HG03469 (cell line): ENCODE measurements around the gene SP3.
"Not testable (repeated sequence)": the region's sequence is repeated elsewhere in the genome, so short reads cannot be mapped to it uniquely, and the experiment has no call there.

Experiments used
- ATAC-seq: cut with Tn5 transposase; IDR thresholded peaks from one replicate; pipeline ENCODE4 v1.9.1; 2021; ENCODE audit warnings: mild to moderate bottlenecking, moderate library complexity, moderate number of reproducible peaks; ENCODE audit not compliant: unreplicated experiment

SP3 gene

DNA sequence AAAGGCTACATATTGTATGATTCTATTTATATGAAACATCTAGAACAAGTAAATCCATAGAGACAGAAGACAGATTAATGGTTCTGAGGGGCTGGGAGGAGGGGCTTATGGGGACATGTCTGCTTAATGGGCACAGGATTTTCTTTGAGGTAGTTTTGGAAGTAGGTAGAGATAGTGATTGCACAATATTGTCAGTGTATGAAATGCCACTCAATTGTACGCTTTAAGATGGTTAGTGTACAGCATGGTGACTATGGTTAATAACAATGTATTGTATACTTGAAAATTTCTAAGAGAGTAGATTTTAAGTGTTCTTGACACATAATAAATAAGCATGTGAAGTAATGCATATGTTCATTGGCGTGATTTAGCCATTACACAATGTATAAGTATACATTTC is 68.4 kb downstream of the SP3 start:
- no peak for ATAC-seq

DNA sequence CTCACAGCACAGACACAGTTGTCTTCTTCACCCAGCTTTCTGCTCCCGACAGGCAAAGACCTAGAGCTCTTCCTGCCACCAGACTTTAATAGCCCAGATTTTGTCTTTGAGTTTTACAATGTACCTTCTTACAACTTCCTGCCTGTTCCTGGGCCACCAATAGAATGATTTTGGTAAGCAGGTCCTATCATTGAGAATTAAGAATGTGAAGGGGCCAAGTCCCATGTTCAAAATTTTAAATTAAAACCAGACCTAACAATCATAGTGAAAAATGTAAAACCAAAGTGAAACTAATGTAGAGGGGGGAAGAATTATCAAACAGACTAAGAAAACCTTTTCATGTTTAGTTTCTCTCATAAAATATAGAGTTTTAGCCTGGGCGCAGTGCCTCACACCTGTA is 72.8 kb downstream of the SP3 start:
- ATAC-seq = no peak

GRCh38 chr2:173891315-173892037 is 73.7 kb downstream of the SP3 start:
- no peak for ATAC-seq

DNA sequence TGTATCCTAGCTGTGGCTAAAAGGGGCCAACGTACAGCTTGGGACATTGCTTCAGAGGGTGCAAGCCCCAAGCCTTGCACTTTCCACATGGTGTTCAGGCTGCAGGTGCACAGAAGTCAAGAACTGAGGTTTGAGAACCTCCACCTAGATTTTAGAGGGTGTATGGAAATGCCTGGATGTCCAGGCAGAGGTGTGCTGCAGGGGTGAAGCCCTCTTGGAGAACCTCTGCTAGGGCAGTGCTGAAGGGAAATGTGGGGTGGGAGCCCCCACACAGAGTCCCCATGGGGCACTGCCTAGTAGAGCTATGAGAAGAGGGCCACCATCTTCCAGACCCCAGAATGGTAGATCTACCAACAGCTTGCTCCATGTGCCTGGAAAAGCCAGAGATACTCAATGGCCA is 75.7 kb downstream of the SP3 start:
- ATAC-seq = not testable (repeated sequence)

GRCh38 chr2:173886613-173887012 is 78.6 kb downstream of the SP3 start:
- ATAC-seq = no peak

DNA sequence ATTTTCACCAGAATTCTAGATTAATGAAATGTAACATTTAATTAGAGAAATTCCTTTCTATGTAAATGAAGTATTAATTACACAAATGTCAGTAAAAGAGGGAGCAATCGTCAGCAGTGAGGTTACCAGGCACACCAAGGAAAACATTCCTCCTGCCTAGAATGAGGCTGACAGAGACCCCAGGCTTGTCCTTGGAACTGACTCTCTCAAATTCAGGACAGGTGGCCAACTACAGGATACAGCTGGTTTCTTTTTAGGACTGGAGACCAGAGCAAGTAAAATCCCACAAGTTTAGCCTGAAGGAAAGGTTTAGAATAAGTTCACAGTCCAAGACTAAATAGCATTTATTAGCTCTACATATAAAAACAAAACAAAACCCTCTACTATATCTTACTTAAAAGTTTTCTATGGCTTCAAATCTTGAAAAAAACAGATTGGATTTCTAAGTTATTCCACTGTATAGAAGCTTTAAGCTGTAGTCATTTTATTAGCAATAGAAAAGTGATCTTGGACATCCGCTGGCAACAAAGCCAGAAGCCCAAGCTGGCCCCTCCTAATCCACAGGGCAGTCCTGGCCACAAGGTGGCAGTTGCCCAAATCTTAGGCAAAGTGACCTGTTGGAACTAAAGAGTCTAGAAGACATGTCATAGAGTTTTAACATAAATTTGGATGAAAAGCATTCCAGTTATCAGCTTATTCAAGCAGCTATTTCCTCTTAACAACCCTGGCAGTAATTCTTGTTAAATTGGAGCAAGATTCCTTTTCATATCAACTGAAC is 81.0 kb downstream of the SP3 start:
- no peak for ATAC-seq

- no peak for ATAC-seq
These were observed 83.3 kb downstream of the SP3 start for GRCh38 chr2:173881886-173882285.

- ATAC-seq = no peak
These were observed 83.7 kb downstream of the SP3 start for GRCh38 chr2:173881461-173881860.

- no peak for ATAC-seq
These were observed 84.6 kb downstream of the SP3 start for GRCh38 chr2:173880561-173880960.

DNA sequence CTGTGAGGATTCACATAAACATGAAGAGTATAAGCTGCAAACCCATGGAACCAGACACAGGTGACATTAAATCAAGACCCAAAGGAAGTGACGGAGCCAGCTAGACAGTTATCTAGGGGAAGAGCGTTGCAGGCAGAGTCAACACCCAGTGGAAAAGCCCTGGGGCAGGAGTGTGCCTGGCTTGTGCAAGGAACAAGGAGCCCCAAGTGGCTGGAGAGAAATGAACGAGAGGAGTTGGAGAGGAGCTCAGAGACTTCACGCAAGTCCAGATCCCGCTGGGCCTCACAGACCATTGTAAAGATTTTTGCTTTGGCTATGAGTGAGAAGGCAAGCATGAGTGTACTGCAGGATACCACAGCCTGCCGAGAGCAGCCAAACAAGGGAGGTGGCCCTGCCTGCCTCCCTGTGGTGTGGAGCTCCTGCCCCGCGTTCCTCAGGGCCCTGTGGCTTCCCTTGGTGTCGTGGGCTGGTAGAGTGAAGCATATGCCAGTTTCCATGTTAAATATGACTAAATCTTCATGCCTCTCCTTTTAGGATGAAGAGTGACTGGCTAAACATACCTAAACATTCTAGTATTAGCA is 88.2 kb downstream of the SP3 start:
- ATAC-seq = no peak

GRCh38 chr2:173874894-173875237 is 90.3 kb downstream of the SP3 start:
- ATAC-seq = peak; percentile 93

DNA sequence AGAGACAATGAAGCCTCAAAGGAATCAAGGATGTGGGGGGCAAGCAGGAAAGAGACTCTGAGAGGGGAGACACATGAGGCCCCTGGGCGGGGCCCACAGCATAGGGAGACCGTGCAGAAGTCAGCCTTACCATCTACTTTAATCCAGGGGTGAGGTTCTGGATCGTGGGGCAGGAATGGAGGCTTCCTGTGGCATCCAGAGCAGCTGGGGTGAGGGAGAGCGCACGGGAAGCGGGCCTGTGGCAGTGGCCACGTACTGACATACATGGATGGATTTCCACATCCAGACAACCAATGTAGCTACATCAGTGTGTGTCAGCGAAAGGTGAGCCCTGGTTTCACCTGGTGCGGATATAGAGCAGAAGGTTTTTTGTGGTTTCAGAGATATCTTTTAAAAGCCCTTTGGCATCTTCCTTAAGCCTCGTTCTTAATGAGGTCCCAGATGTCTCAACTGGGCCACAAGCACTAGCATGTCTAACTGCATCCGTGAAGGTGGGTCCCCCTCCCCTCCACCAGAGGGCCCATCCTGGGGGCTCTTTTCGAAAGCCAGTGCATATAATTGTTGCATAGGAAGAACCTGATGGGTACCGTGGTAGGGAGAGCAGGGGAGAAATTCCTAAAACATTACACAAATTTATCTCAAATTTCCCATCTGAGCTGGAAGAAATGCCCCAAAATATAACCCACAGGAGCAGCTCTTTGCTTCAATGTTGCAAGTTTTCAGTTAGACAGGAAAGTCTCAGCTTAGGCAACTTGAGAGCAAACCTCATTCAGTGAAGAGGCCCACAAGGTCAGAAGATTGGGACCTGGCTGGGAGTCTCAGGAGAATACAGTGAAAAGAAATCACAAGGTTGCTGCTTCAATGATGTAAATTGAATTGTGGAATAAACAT is 90.9 kb downstream of the SP3 start:
- ATAC-seq = no peak

DNA sequence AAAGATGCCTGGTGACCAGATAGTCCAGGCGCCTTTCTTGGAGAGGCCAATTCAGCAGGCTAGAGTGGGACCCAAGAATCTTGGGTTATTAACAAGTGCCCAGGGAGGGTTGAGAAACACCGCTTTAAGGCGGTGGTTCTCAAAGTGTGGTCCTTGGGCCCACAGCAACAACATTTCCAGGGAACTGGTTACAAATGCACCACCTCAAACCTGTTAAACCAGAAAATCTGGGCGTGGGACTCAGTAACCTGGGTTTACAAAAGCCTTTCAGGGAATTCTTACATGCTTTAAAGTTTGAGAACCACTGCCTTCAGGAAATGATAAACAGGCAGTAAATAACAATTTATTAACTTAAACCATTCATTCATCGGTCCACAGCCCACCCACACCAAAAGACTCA is 92.5 kb downstream of the SP3 start:
- no peak for ATAC-seq

DNA sequence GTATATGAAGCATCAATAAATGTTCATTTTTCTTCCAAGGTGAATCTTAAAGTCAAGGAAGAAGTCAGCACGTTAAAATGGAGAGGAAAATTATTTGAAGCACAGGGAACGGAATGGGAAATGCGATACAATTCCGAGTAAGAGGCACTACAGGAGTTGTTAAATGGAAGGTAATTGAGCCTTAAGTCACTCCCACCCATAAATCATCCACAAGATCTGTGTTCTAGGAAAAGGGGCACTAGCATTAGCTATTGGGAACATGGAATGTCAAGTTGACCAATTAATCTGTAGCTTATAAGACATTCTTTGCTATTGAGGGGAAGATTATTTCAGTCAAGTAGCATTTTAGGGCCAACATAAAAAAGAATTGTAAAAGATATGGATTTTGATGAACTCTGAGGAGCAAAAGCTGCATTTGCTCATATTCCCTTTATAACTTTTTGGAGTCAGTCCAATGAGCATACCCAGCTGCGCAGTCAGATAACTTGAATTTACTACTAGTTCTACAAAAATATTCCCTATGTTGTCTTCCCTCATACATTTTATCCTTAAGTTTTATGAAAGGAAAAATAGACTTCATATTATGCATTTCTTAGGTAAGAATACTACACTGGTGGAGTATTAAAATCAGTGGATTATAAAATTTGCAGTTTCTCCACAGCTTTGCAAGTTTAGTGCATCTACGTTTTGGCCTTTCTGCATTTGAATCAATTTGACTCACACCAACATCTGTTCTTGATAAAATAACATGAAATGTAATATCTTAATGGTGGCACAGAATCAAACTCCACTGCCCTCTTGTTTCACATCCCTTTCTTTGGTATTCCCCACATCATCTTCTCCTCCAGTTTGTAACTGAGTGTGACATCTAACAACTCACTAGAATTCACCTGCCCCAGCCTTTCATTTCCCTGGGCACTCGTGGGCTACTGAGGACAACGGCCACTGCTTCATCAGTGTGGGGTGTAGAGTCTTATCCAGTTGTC is 95.6 kb downstream of the SP3 start:
- ATAC-seq = no peak

DNA sequence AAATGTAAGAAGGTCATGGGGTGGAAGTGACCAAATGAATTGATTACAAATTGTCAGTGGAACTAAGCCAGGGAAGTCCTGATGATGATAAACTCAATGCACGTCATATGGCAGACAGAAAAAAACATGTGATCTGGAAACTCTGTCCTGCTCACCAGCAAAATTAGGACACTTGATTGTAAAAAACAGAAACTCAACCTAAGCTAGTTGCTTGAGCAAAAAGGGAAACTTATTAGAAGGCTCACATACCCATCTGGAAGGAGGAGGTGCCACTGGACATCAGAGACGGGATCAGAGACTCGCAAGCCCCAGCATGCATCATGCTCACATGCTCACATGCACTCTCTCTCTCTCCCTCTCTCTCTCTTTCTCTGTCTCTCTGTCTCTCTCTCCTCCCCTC is 96.8 kb downstream of the SP3 start:
- no peak for ATAC-seq

- ATAC-seq = no peak
These were observed 98.1 kb downstream of the SP3 start for GRCh38 chr2:173866874-173867618.

DNA sequence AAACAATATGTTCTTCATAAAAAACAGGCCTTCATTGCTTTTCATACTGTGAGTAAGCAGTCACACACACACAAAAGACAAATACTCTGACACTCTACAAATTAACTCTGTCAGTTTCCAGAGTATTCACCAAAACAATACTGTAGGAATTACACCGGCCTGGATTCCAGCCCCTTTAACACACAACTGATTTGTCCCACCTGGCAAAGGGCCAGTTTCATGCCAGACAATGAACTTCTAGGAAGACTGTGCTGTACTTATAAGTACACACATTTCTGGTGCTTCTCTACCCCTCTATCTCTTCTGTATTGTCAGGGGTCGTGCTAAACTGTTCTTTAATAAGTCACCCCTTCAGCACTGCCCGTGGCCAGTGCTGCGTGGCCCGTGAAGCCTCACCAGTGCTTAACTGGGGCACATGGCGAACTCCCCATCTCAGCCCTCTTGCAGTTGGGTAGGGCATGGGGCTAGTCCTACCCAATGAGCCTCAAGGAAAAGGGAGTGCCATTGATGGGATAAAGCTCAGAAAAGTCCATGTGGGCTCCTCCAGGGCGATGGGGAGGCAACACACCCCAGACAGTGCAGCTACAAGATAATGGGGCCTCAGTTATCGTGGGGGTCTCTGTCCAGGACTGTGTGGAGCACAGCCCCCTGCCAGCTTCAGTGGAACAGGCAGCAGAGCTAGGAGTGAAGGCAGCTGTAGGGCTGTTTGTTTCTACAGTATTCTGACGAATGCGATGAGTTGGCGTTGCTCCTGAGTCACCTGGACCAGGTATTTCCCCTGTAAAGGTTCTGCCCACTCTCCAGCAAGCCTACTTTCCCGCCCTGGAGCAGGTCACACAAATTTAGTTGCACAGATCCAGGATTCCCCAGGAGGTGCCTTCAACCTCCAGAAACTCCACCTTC is 99.0 kb downstream of the SP3 start:
- ATAC-seq = no peak

GRCh38 chr2:173862612-173863217 is 102.5 kb downstream of the SP3 start:
- no peak for ATAC-seq
